Fibroblast of lung (primary cell): ENCODE data around the gene RAB36. TPM values are rescaled to one million over a fixed set of nuclear protein-coding genes. Genes with fewer than 3 reads are reported as not detected.

Source experiments
- DNase-seq, 2 donors: peaks; one replicate each; pipeline versions ENCODE4 v3.0.0 to v3.0.0-alpha.2; 2010; ENCODE audit warnings: low read depth in 2 of 2
- H2AFZ ChIP-seq: 2 replicates; pipeline ENCODE4 v1.5.1; 2012; ENCODE audit warnings: low read length, control low read depth, inconsistent platforms
- H3K27ac ChIP-seq: 2 replicates; pipeline ENCODE4 v1.5.1; 2011; ENCODE audit warnings: low read length, control low read depth; ENCODE audit not compliant: insufficient read depth
- H3K27me3 ChIP-seq: 2 replicates; pipeline ENCODE4 v1.5.1; 2011; ENCODE audit warnings: mild to moderate bottlenecking, low read length; ENCODE audit not compliant: control insufficient read depth, insufficient read depth
- H3K36me3 ChIP-seq: 2 replicates; pipeline ENCODE4 v1.5.1; 2011; ENCODE audit warnings: low read length; ENCODE audit not compliant: control insufficient read depth, insufficient read depth
- H3K4me1 ChIP-seq: 2 replicates; pipeline ENCODE4 v1.5.1; 2011; ENCODE audit warnings: low read length; ENCODE audit not compliant: control insufficient read depth, insufficient read depth; ENCODE audit errors: extremely low read depth
- H3K4me2 ChIP-seq: 2 replicates; pipeline ENCODE4 v1.5.1; 2011; ENCODE audit warnings: low read length, control low read depth; ENCODE audit not compliant: insufficient read depth; ENCODE audit errors: extremely low read depth
- H3K4me3 ChIP-seq, 4 experiments: fragments of 200-600 bp in 1 of 4; sonication (generic) in 1 of 4; replicated peaks in 1 of 4; 2 replicates each; pipeline ENCODE4 v1.5.1; 2011 to 2016; ENCODE audit warnings: low read length in 4 of 4, low read depth in 3 of 4, mild to moderate bottlenecking in 3 of 4, control low read depth in 2 of 4, inconsistent platforms in 1 of 4, mixed read lengths in 1 of 4; ENCODE audit not compliant: insufficient read depth in 1 of 4; ENCODE audit errors: control extremely low read depth in 1 of 4
- H3K79me2 ChIP-seq: 2 replicates; pipeline ENCODE4 v1.5.1; 2012; ENCODE audit warnings: mild to moderate bottlenecking, low read length, inconsistent platforms; ENCODE audit not compliant: control insufficient read depth, insufficient read depth
- H3K9ac ChIP-seq: 2 replicates; pipeline ENCODE4 v1.5.1; 2011; ENCODE audit warnings: mild to moderate bottlenecking, low read length, control low read depth; ENCODE audit not compliant: insufficient read depth
- H3K9me3 ChIP-seq: 2 replicates; pipeline ENCODE4 v1.5.1; 2012; ENCODE audit warnings: low read depth, low read length; ENCODE audit not compliant: control insufficient read depth, insufficient read depth
- H4K20me1 ChIP-seq: 2 replicates; pipeline ENCODE4 v1.5.1; 2011; ENCODE audit warnings: low read length; ENCODE audit not compliant: control insufficient read depth, insufficient read depth; ENCODE audit errors: extremely low read depth
- EZH2 ChIP-seq: IDR thresholded peaks from 2 replicates; pipeline ENCODE4 v1.5.1; 2012; ENCODE audit warnings: low read length, control low read depth, mild to moderate bottlenecking; ENCODE audit errors: missing control alignments
- polyA plus RNA-seq, 2 donors: library from polyadenylated mRNA; depleted of rRNA in 1 of 2; stranded (reverse) in 1 of 2; unstranded in 1 of 2; fragments of >200 nt; gene quantifications; 2 replicates each; pipeline ENCODE4 v1.2.1, GENCODE V29; 2011 to 2012; ENCODE audit warnings: missing spikeins in 1 of 2
- total RNA-seq: library from RNA; depleted of rRNA; stranded (reverse); fragments of >200 nt; gene quantifications from 2 replicates; pipeline ENCODE4 v1.2.1, GENCODE V29; 2014
- TF ChIP-seq, protein P1 (sequence below), 2 donors: IDR thresholded peaks in 1 of 2; conservative IDR thresholded peaks in 1 of 2; 1 replicate in 1 of 2; 2 replicates in 1 of 2; pipeline ENCODE4 v1.5.1; 2011 to 2012; ENCODE audit warnings: low read length in 2 of 2, control low read depth in 1 of 2, inconsistent platforms in 1 of 2, low read depth in 1 of 2, mild to moderate bottlenecking in 1 of 2

Gene RAB36
- total and polyA plus RNA-seq, 2 donors (not counting 1 experiment from before 2014, with no cell fraction given), result 2.5 to 3.7 TPM

DNA sequence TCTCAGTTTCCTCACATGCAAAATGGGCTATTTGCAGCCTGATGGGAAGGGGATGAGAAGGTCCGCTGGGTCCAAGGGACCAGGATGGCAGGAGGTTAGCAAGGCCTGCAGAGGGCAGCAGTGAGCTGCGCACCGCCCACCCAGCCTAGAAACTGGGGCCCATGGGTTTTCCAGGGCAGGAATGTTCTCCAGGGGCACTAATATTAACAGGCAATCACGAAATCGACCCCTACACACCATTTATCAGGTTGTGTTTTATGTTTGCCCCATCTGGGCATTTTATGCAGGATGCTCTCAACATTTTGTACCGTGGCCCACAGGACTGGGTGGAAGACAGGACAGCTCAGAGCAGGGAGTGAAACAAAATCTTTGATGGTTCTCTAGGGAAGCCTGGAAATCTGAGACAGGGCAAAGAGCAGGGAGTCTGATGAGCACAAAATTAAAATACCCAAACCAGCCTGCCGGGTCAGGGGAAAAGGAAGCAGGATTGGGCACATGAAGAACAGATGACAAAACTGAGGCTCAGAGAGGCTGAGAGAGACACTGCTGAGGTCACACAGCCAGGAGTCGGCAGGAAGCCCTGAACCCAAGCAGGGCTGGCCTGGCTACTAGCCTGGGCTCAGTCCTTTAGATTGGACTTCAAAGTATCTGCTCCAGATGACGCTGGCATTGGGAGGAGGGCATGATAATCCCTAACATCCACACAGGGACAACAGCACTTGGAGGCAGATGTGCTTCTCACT, 33.4 kb downstream of the RAB36 start:
- no peak for TF ChIP-seq EZH2
- TF ChIP-seq, protein P1, sequence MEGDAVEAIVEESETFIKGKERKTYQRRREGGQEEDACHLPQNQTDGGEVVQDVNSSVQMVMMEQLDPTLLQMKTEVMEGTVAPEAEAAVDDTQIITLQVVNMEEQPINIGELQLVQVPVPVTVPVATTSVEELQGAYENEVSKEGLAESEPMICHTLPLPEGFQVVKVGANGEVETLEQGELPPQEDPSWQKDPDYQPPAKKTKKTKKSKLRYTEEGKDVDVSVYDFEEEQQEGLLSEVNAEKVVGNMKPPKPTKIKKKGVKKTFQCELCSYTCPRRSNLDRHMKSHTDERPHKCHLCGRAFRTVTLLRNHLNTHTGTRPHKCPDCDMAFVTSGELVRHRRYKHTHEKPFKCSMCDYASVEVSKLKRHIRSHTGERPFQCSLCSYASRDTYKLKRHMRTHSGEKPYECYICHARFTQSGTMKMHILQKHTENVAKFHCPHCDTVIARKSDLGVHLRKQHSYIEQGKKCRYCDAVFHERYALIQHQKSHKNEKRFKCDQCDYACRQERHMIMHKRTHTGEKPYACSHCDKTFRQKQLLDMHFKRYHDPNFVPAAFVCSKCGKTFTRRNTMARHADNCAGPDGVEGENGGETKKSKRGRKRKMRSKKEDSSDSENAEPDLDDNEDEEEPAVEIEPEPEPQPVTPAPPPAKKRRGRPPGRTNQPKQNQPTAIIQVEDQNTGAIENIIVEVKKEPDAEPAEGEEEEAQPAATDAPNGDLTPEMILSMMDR (conservative IDR thresholded peaks at IDR 0.05 in 1 of 2, IDR thresholded peaks at IDR 0.05 in 1 of 2; ENCODE audit: low read depth in 1 of 2, low read length in 2 of 2), result peak; percentile 96 to 99
- Histone ChIP-seq H3K9ac (no peak overlapping the region), H3K79me2 (peaks cover 25% of the 10 kb centered on the region), H3K27me3 (no peaks in the 10 kb centered on the region), H3K36me3 (no peaks in the 10 kb centered on the region), H3K9me3 (no peaks in the 10 kb centered on the region), H3K4me3 (no peak overlapping the region), H3K4me1 (peaks cover 9% of the 10 kb centered on the region), H2AFZ (no peak overlapping the region), H3K27ac (no peak overlapping the region), H4K20me1 (no peaks in the 10 kb centered on the region), H3K4me2 (no peak overlapping the region)
- DNase-seq, result peak; percentile 26 to 56

DNA sequence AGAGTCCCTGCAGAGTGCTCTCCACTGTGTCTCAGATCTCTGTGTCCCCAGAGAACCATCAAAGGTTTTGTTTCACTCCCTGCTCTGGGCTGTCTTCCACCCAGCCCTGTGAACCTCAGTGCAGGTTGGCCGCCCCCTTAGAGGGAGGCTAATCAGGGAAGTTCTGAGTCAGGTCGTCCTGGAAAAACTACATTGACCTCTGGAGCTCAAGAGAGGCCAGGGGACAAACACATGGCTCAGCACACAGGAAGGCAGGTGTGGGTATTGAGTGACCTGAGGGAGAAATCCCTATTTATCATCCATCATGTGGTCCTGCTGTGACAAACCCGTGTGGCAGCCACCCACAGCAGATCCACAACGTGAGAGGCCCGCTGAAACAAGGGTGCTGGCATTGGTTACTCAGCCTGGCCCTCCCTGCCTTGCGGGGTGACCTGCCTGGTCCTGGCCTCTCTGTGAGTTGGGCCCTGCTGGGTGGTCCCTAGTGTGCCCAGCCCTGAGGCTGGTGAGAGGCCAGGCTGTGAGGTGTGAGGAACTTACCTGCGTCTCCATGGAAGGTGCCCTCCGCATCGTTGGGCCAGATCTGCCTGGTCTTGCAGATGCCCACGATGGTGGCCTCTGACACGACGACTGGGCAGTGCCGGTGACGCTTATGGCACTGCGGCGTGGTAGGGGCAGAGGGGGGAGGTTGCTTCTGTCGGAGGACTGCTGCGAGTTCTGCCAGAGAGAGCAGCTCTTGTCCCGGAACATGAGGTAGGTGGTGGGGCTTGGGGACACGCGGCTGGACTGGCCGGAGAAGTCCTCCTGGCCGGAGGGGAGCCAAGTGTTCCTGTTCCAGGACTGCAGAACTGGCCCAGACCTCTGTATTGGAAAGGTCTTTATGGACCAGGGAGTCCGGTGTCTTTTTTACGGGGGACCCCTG, 34.4 kb downstream of the RAB36 start:
- H3K27ac ChIP-seq, result no peak overlapping the region
- peak overlapping the region; percentile 33 to 59 (median 39) for H3K4me3 ChIP-seq
- H3K9ac ChIP-seq, result peak overlapping the region; percentile 20
- H3K27me3 ChIP-seq, result no peaks in the 10 kb centered on the region
- no peaks in the 10 kb centered on the region for H3K9me3 ChIP-seq
- H3K79me2 ChIP-seq, result peaks cover 26% of the 10 kb centered on the region
- no peak for DNase-seq
- no peaks in the 10 kb centered on the region for H4K20me1 ChIP-seq
- no peaks in the 10 kb centered on the region for H3K36me3 ChIP-seq
- H3K4me1 ChIP-seq, result peaks cover 9% of the 10 kb centered on the region
- H3K4me2 ChIP-seq, result peak overlapping the region; percentile 81
- H2AFZ ChIP-seq, result peak overlapping the region; percentile 77
- no peak for TF ChIP-seq EZH2
- TF ChIP-seq, protein P1 (conservative IDR thresholded peaks at IDR 0.05 in 1 of 2, IDR thresholded peaks at IDR 0.05 in 1 of 2; ENCODE audit: low read depth in 1 of 2, low read length in 2 of 2), result no peak

DNA sequence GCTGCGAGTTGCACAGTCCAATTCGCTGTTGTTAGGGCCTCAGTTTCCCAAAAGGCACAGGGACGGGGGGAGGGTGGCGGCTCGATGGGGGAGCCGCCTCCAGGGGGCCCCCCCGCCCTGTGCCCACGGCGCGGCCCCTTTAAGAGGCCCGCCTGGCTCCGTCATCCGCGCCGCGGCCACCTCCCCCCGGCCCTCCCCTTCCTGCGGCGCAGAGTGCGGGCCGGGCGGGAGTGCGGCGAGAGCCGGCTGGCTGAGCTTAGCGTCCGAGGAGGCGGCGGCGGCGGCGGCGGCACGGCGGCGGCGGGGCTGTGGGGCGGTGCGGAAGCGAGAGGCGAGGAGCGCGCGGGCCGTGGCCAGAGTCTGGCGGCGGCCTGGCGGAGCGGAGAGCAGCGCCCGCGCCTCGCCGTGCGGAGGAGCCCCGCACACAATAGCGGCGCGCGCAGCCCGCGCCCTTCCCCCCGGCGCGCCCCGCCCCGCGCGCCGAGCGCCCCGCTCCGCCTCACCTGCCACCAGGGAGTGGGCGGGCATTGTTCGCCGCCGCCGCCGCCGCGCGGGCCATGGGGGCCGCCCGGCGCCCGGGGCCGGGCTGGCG, 35.1 kb downstream of the RAB36 start, which contains the start of gene BCR:
Gene BCR (plus strand): TSS at position 209 of the 592 bp plus-strand sequence. CDS start 452 bp downstream, outside the sequence.
- Histone ChIP-seq H3K79me2 (peaks cover 29% of the 10 kb centered on the region), H3K27me3 (no peaks in the 10 kb centered on the region), H3K4me3 (peak within 1 kb of the TSS; percentile 42 to 72 (median 66)), H3K9me3 (no peaks in the 10 kb centered on the region), H3K4me2 (peak within 1 kb of the TSS; percentile 81), H3K4me1 (peaks cover 9% of the 10 kb centered on the region), H3K27ac (peak within 1 kb of the TSS; percentile 11), H3K9ac (peak within 1 kb of the TSS; percentile 20), H4K20me1 (no peaks in the 10 kb centered on the region), H2AFZ (peak within 1 kb of the TSS; percentile 77), H3K36me3 (no peaks in the 10 kb centered on the region)
- peak; percentile 57 to 73 for DNase-seq
- TF ChIP-seq, protein P1 (conservative IDR thresholded peaks at IDR 0.05 in 1 of 2, IDR thresholded peaks at IDR 0.05 in 1 of 2; ENCODE audit: low read depth in 1 of 2, low read length in 2 of 2), result no peak
- no peak for TF ChIP-seq EZH2
